Spinal cord (tissue), 10 donors: ENCODE results near the gene LDLRAD2. TPM values are rescaled to one million over a fixed set of nuclear protein-coding genes. Genes with fewer than 3 reads are reported as not detected.
"Not testable (repeated sequence)": the region's sequence is repeated elsewhere in the genome, so short reads cannot be mapped to it uniquely, and the experiment has no call there.

Source experiments
- DNase-seq, 6 donors: peaks; one replicate each; pipeline versions ENCODE4 v3.0.0 to v3.0.0-alpha.2; 2013 to 2015; ENCODE audit warnings: low spot score in 6 of 6, low read depth in 4 of 6
- H3K27ac ChIP-seq: one replicate; pipeline ENCODE4 v1.5.1; 2013; ENCODE audit warnings: low read depth, low read length, control low read depth
- H3K27me3 ChIP-seq: one replicate; pipeline ENCODE4 v1.6.1; 2013; ENCODE audit warnings: low read length; ENCODE audit not compliant: control insufficient read depth, insufficient read depth
- H3K36me3 ChIP-seq: one replicate; pipeline ENCODE4 v1.6.1; 2013; ENCODE audit warnings: low read length; ENCODE audit not compliant: control insufficient read depth, insufficient read depth
- H3K4me1 ChIP-seq: one replicate; pipeline ENCODE4 v1.6.1; 2013; ENCODE audit warnings: low read length; ENCODE audit not compliant: control insufficient read depth, insufficient read depth
- H3K4me3 ChIP-seq: one replicate; pipeline ENCODE4 v1.5.1; 2013; ENCODE audit warnings: low read depth, low read length, control low read depth
- H3K9me3 ChIP-seq: one replicate; pipeline ENCODE4 v1.6.1; 2013; ENCODE audit warnings: low read length; ENCODE audit not compliant: control insufficient read depth, insufficient read depth
- WGBS: methylation state at CpG from one replicate; pipeline ENCODE4 v1.1.5; 2013; ENCODE audit warnings: missing lambda C conversion rate; ENCODE audit not compliant: insufficient coverage; 5-methylcytosine and 5-hydroxymethylcytosine counted together
- polyA plus RNA-seq, 2 donors: library from polyadenylated mRNA; unstranded; fragments of 120-200 nt; gene quantifications; one replicate each; pipeline ENCODE4 v1.2.1, GENCODE V29; 2013; ENCODE audit not compliant: insufficient read length in 2 of 2
- total RNA-seq, 2 donors: library from RNA; depleted of rRNA in 1 of 2; stranded (reverse); fragments of 120-200 nt in 1 of 2; fragments of >200 nt in 1 of 2; gene quantifications; one replicate each; pipeline versions ENCODE4 v1.2.3 to v1.2.4, GENCODE V29; 2013 to 2014
- donor health status: healthy.

The LDLRAD2 gene
- total and polyA plus RNA-seq, 4 donors, result 0.66 to 5.6 (median 2.6) TPM

GRCh38 chr1:21822349-21822748, 10.3 kb downstream of the LDLRAD2 start:
- H3K27me3 ChIP-seq, result no peaks in the 10 kb centered on the region
- WGBS, result 32% methylated on average over 4 of the region's 9 CpGs
- H3K27ac ChIP-seq, result no peak overlapping the region
- no peaks in the 10 kb centered on the region for H3K4me1 ChIP-seq
- DNase-seq, result no peak
- no peak overlapping the region for H3K4me3 ChIP-seq
- H3K36me3 ChIP-seq, result peaks cover 38% of the 10 kb centered on the region
- H3K9me3 ChIP-seq, result no peaks in the 10 kb centered on the region

DNA sequence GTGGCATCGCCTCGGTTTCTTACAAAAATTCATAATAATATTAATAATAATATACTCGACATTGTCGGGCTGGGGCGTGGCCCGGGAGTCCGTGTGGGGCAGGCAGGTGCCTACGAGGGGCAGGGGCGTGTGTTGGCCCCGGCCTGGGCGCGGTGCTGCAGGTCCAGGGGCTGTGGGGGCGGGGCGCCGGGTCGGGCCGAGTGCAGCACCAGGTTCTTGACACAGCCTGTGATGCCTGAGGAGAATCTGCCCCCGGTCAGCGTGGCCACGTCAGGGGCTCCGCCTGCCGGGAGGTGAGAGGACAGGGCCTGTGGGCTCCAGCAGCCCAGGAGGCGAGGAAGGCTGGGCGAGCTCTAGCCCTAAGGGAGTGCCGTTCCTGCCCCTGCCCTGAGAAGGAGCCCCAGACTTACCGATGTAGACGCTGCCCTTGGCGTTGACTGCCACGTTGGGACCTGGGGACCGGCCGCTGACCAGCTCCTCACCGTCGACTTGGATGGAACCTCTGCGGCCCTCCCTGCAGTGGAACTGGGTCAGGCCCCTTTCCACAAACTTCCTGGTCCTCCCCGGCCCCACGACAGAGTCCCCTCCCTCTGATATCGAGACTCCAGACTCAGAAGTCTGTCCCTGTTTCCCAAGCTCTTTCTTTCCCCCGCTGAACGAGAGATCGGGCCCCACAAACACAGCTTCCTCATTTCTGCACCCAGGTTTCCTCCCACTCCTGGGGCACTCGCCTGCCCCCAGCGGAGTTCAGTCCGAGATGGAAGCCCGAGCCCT, 11.3 kb downstream of the LDLRAD2 start:
- H3K4me1 ChIP-seq, result no peaks in the 10 kb centered on the region
- no peak overlapping the region for H3K4me3 ChIP-seq
- 93% methylated on average over 40 of the region's 44 CpGs for WGBS
- no peaks in the 10 kb centered on the region for H3K9me3 ChIP-seq
- DNase-seq, result no peak
- H3K36me3 ChIP-seq, result peaks cover 47% of the 10 kb centered on the region
- no peaks in the 10 kb centered on the region for H3K27me3 ChIP-seq
- H3K27ac ChIP-seq, result no peak overlapping the region

- H3K4me3 ChIP-seq, result no peak overlapping the region
- no peak for DNase-seq
- no peaks in the 10 kb centered on the region for H3K27me3 ChIP-seq
- WGBS, result 92% methylated on average over 21 of the region's 22 CpGs
- no peaks in the 10 kb centered on the region for H3K9me3 ChIP-seq
- peaks cover 54% of the 10 kb centered on the region for H3K36me3 ChIP-seq
- H3K4me1 ChIP-seq, result no peaks in the 10 kb centered on the region
- H3K27ac ChIP-seq, result no peak overlapping the region
Observed at GRCh38 chr1:21823980-21824702, 12.1 kb downstream of the LDLRAD2 start.

DNA sequence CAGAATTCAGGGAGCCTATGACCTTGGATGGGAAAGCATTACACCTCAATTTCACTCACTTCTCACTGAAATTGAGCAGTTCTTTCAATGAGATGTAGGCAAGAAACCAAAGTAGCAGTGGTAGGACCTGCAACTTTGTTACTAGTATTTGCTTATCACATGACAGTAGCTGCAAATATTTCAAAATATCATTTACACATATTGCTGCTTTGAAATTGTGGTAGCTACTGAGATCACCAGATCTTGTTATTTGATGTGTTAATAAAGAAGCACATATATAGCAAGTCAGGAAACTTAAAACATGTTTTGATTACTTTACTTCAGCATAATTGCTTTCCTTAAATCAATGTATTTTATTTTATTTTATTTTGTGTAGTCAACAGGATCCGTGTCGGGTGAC, 12.9 kb downstream of the LDLRAD2 start:
- Histone ChIP-seq H3K27ac (no peak overlapping the region), H3K4me3 (no peak overlapping the region), H3K9me3 (no peaks in the 10 kb centered on the region), H3K36me3 (peaks cover 62% of the 10 kb centered on the region), H3K27me3 (no peaks in the 10 kb centered on the region), H3K4me1 (no peaks in the 10 kb centered on the region)
- 100% methylated on average over 2 of the region's 2 CpGs for WGBS
- DNase-seq, result no peak

DNA sequence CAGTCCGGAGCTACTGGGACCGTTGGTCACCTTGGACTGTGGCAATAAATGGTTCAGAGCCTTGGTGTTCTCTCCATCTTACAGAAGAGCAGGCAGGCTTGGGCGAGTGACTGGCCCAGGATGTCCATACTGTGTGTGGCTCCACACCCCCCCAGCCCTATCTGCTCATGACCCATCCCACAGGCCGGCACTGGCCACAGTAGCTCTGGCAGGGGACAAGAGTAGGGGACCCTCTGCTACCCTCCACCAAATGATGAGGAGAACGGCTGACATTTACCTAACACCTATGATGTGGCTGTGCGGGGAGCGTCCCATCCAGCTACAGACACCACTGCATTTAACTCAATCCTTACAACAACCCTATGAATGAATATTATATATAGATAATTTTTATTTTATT, 13.3 kb downstream of the LDLRAD2 start:
- no peak for DNase-seq
- H3K27ac ChIP-seq, result no peak overlapping the region
- H3K4me3 ChIP-seq, result no peak overlapping the region
- peaks cover 65% of the 10 kb centered on the region for H3K36me3 ChIP-seq
- H3K27me3 ChIP-seq, result no peaks in the 10 kb centered on the region
- no peaks in the 10 kb centered on the region for H3K9me3 ChIP-seq
- H3K4me1 ChIP-seq, result no peaks in the 10 kb centered on the region
- WGBS, result 82% methylated on average over 3 of the region's 7 CpGs

DNA sequence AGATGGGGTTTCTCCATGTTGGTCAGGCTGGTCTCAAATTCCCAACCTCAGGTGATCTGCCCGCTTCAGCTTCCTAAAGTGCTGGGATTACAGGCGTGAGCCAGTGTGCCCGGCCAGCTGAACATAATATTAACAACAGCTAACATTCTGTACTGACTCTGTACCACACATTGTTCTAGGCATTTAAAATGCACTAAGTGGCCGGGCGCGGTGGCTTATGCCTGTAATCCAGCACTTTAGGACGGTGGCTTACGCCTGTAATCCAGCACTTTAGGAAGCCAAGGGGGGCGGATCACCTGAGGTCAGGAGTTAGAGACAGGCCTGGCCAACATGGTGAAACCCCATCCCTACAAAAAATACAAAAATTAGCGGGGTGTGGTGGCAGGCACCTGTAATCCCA, 14.6 kb downstream of the LDLRAD2 start:
- not testable (repeated sequence) for DNase-seq, H3K27ac ChIP-seq, H3K4me1 ChIP-seq, H3K27me3 ChIP-seq, H3K4me3 ChIP-seq, H3K9me3 ChIP-seq
- H3K36me3 ChIP-seq, result peaks cover 74% of the 10 kb centered on the region
- 97% methylated on average over 7 of the region's 10 CpGs for WGBS

- H3K9me3 ChIP-seq, result no peaks in the 10 kb centered on the region
Observed at GRCh38 chr1:21827141-21827679, 15.1 kb downstream of the LDLRAD2 start.

DNA sequence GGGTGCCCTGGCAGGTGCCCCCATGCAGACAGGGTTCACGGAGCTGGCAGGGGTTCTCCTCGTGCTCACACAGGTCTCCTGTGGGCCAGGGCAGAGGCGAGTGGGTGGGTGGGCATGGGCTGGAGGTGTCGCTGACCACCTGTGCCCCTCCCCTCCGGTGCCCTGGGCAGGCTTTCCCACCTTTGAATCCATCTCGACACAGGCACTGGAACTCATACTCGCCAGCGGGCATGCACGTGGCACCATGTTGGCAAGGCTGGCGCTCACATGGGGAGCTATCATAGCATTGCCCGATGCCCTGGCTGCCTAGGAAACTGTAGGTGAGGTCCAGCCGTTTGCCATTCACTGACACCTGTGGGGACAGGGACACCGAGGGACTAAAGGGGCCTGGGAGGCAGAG, 16.0 kb downstream of the LDLRAD2 start:
- DNase-seq, result no peak
- Histone ChIP-seq H3K27ac (no peak overlapping the region), H3K4me1 (no peaks in the 10 kb centered on the region), H3K4me3 (no peak overlapping the region), H3K9me3 (no peaks in the 10 kb centered on the region), H3K27me3 (no peaks in the 10 kb centered on the region), H3K36me3 (peaks cover 73% of the 10 kb centered on the region)
- WGBS, result 98% methylated on average over 13 of the region's 13 CpGs

More at GRCh38 chr1:21827141-21827679, 15.1 kb downstream of the LDLRAD2 start:
- no peak overlapping the region for H3K4me3 ChIP-seq
- no peaks in the 10 kb centered on the region for H3K27me3 ChIP-seq
- H3K27ac ChIP-seq, result no peak overlapping the region
- peaks cover 73% of the 10 kb centered on the region for H3K36me3 ChIP-seq
- no peaks in the 10 kb centered on the region for H3K4me1 ChIP-seq
- WGBS, result no CpG with 5 or more reads among the region's 5 CpGs
- no peak for DNase-seq

DNA sequence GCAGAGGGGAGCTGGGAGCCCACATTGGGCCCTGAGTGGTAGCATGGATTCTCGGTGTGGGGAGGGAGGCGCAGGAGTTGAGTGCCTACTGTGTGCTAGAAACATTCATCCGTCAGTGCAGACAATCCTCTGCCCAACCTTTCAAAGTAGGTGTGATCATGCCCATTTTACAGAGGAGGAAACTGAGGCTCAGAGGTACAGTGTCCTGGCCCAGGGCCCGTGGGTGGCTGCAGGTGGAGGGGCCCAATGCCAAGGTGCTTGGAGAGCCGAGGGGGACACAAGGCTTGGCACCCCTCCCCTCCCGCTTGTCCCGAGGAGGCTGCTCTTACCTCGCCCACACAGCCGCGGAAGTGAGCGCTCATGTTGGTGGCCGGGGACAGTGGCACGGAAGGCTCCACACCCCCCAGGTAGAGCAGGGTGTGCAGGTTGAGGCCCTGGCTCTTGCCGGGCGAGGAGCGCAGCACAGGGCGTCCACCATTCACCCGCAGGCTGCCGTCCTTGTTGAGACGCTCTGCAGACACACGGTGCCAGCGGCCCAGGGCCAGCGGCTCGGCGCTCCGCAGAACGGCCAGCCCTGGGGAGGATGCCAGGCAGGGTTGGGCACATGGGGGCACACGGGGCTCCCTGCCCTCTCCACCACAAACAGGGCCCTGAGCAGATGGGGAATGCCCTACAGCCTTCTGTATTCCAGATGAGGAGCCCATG, 16.6 kb downstream of the LDLRAD2 start:
- no peak overlapping the region for H3K27ac ChIP-seq
- DNase-seq, result no peak
- no peaks in the 10 kb centered on the region for H3K27me3 ChIP-seq
- H3K4me3 ChIP-seq, result no peak overlapping the region
- peaks cover 73% of the 10 kb centered on the region for H3K36me3 ChIP-seq
- 97% methylated on average over 28 of the region's 28 CpGs for WGBS
- H3K9me3 ChIP-seq, result peaks cover 2% of the 10 kb centered on the region
- no peaks in the 10 kb centered on the region for H3K4me1 ChIP-seq
